HCT116 (cell line): ENCODE results near the gene PAQR3. TPM values are rescaled to one million over a fixed set of nuclear protein-coding genes. Genes with fewer than 3 reads are reported as not detected.

Experiments
- ATAC-seq: fragments of 200-7000 bp; cut with Tn5 transposase; 2 replicates; pipeline ENCODE4 v1.9.1; 2020; ENCODE audit warnings: mild to moderate bottlenecking, moderate library complexity
- BruUV-seq: library from RNA; stranded (reverse); fragments of 400-500 nt; replicated peaks from 2 replicates; lab custom pipeline; 2021; lab: Mats Ljungman, UMichigan
- CTCF ChIA-PET: fragments of 300-600 bp; sonication (Branson Sonifier 250); formaldehyde crosslinking; loops from one replicate; lab custom pipeline; 2021; ENCODE audit warnings: antibody characterized with exemption; lab: Charles Lee
- POLR2A ChIA-PET: fragments of 300-600, 350-600 bp; sonication (Branson Sonifier 250); formaldehyde crosslinking; loops from one replicate; lab custom pipeline; 2021; ENCODE audit warnings: antibody characterized with exemption; lab: Charles Lee
- RAD21 ChIA-PET, 2 experiments: fragments of 300-600 bp; sonication (Branson Sonifier 250); formaldehyde crosslinking; loops; one replicate each; lab custom pipeline; 2023; ENCODE audit warnings: low total read pairs in 2 of 2; ENCODE audit not compliant: uncharacterized antibody in 2 of 2, unreplicated experiment in 2 of 2, low non-redundant PET in 1 of 2; lab: Charles Lee
- DNase-seq: peaks from one replicate; pipeline ENCODE4 v3.0.0-alpha.2; 2010; ENCODE audit warnings: low read depth, low spot score
- H2AFZ ChIP-seq: fragments of 200-600 bp; shearing (Covaris generic), sonication (generic); 2 replicates; pipeline ENCODE4 v1.6.1; 2017; ENCODE audit warnings: low read depth, mixed run types, mixed read lengths, antibody characterized with exemption, low read length; ENCODE audit not compliant: poor library complexity, severe bottlenecking
- H3K27ac ChIP-seq: 2 replicates; pipeline ENCODE4 v1.5.1; 2012; ENCODE audit warnings: low read depth, low read length
- H3K27me3 ChIP-seq: fragments of 200-600 bp; sonication (generic); 2 replicates; pipeline ENCODE4 v1.6.1; 2016; ENCODE audit warnings: mixed run types, low read length, mixed read lengths; ENCODE audit not compliant: insufficient read depth
- H3K36me3 ChIP-seq, 2 experiments: fragments of 200-500 bp in 1 of 2; fragments of 200-600 bp in 1 of 2; sonication (Bioruptor generic) in 1 of 2; sonication (generic) in 1 of 2; 2 replicates each; pipeline versions ENCODE4 v1.5.1 to v1.6.1; 2014 to 2016; ENCODE audit warnings: low read length in 2 of 2, inconsistent platforms in 1 of 2, mixed read lengths in 1 of 2, mixed run types in 1 of 2; ENCODE audit not compliant: insufficient read depth in 2 of 2, control insufficient read depth in 1 of 2
- H3K4me1 ChIP-seq, 2 experiments: fragments of 200-600 bp in 1 of 2; sonication (generic) in 1 of 2; 2 replicates each; pipeline versions ENCODE4 v1.5.1 to v1.6.1; 2012 to 2017; ENCODE audit warnings: low read length in 2 of 2, inconsistent platforms in 1 of 2, mild to moderate bottlenecking in 1 of 2, mixed read lengths in 1 of 2, mixed run types in 1 of 2, moderate library complexity in 1 of 2; ENCODE audit not compliant: insufficient read depth in 2 of 2, control insufficient read depth in 1 of 2
- H3K4me2 ChIP-seq: fragments of 200-600 bp; sonication (generic); 2 replicates; pipeline ENCODE4 v1.6.1; 2017; ENCODE audit warnings: mixed run types, low read length, mixed read lengths
- H3K4me3 ChIP-seq, 2 experiments: fragments of 200-600 bp in 1 of 2; sonication (generic) in 1 of 2; replicated peaks in 1 of 2; 2 replicates each; pipeline ENCODE4 v1.5.1; 2011 to 2016; ENCODE audit warnings: low read length in 2 of 2, control low read depth in 1 of 2, low read depth in 1 of 2, mild to moderate bottlenecking in 1 of 2, mixed read lengths in 1 of 2, mixed run types in 1 of 2
- H3K79me2 ChIP-seq: fragments of 200-600 bp; sonication (generic); 2 replicates; pipeline ENCODE4 v1.6.1; 2017; ENCODE audit warnings: mild to moderate bottlenecking, mixed run types, low read length, moderate library complexity, mixed read lengths; ENCODE audit not compliant: insufficient read depth
- H3K9ac ChIP-seq: fragments of 200-600 bp; sonication (generic); 2 replicates; pipeline ENCODE4 v1.6.1; 2016; ENCODE audit warnings: low read length, mixed read lengths
- H3K9me2 ChIP-seq: fragments of 200-600 bp; sonication (generic), shearing (Covaris generic); 2 replicates; pipeline ENCODE4 v1.6.1; 2017; ENCODE audit warnings: mixed run types, mild to moderate bottlenecking, moderate library complexity; ENCODE audit not compliant: insufficient read depth
- H3K9me3 ChIP-seq, 2 experiments: fragments of 200-500 bp in 1 of 2; fragments of 200-600 bp in 1 of 2; sonication (Bioruptor generic) in 1 of 2; sonication (generic) in 1 of 2; 2 replicates each; pipeline ENCODE4 v1.6.1; 2014 to 2017; ENCODE audit warnings: low read length in 2 of 2, mixed read lengths in 2 of 2, inconsistent platforms in 1 of 2, low read depth in 1 of 2, mild to moderate bottlenecking in 1 of 2, mixed run types in 1 of 2, moderate library complexity in 1 of 2; ENCODE audit not compliant: control insufficient read depth in 1 of 2, insufficient read depth in 1 of 2
- H4K20me1 ChIP-seq: fragments of 200-600 bp; sonication (generic), shearing (Covaris generic); 2 replicates; pipeline ENCODE4 v1.6.1; 2017; ENCODE audit warnings: mixed run types, mild to moderate bottlenecking, moderate library complexity; ENCODE audit not compliant: insufficient read depth
- CBX3 ChIP-seq: IDR thresholded peaks from 2 replicates; pipeline ENCODE4 v1.6.1; 2012; ENCODE audit warnings: low read depth
- EZH2phosphoT487 ChIP-seq: fragments of 200-600 bp; IDR thresholded peaks from 2 replicates; pipeline ENCODE4 v1.6.1; 2018; ENCODE audit warnings: antibody characterized with exemption, borderline replicate concordance
- JUND ChIP-seq: IDR thresholded peaks from 2 replicates; pipeline ENCODE4 v1.6.1; 2012
- SRF ChIP-seq: IDR thresholded peaks from 2 replicates; pipeline ENCODE4 v1.6.1; 2012; ENCODE audit warnings: low read depth
- YY1 ChIP-seq: IDR thresholded peaks from 2 replicates; pipeline ENCODE4 v1.6.1; 2011; ENCODE audit warnings: low read length, low read depth, moderate library complexity, mild to moderate bottlenecking; ENCODE audit not compliant: insufficient replicate concordance; ENCODE audit errors: extremely low read depth
- ZNF274 ChIP-seq: fragments of 200-500 bp; sonication (Bioruptor generic); IDR thresholded peaks from 2 replicates; pipeline ENCODE4 v1.6.1; 2014; ENCODE audit warnings: mild to moderate bottlenecking, low read depth, low read length, inconsistent platforms
- intact Hi-C: fragments of 100-400 bp; cut with micrococcal nuclease; formaldehyde crosslinking; loops from 2 replicates; pipeline ENCODE4 v1.10.0; 2022
- total RNA-seq: library from RNA; stranded (reverse); gene quantifications from one replicate; pipeline ENCODE4 v1.2.1, GENCODE V29; 2021; ENCODE audit not compliant: unreplicated experiment
- TF ChIP-seq, protein P1 (sequence below), 3 experiments: fragments of 200-600 bp in 1 of 3; sonication (generic) in 1 of 3; IDR thresholded peaks in 2 of 3; conservative IDR thresholded peaks in 1 of 3; 2 replicates each; pipeline ENCODE4 v1.5.1; 2012 to 2017; ENCODE audit warnings: low read depth in 2 of 3, low read length in 2 of 3, antibody characterized with exemption in 1 of 3, borderline replicate concordance in 1 of 3, control low read depth in 1 of 3, mild to moderate bottlenecking in 1 of 3, mixed read lengths in 1 of 3, mixed run types in 1 of 3, moderate library complexity in 1 of 3; ENCODE audit not compliant: insufficient read depth in 1 of 3
- TF ChIP-seq, protein P2 (sequence below): IDR thresholded peaks from 2 replicates; pipeline ENCODE4 v1.6.1; 2012
- TF ChIP-seq, protein P3 (sequence below): IDR thresholded peaks from 2 replicates; pipeline ENCODE4 v1.6.1; 2012

Gene PAQR3
- total RNA-seq, 1 experiment from 2014 or later: 32.3 TPM

DNA sequence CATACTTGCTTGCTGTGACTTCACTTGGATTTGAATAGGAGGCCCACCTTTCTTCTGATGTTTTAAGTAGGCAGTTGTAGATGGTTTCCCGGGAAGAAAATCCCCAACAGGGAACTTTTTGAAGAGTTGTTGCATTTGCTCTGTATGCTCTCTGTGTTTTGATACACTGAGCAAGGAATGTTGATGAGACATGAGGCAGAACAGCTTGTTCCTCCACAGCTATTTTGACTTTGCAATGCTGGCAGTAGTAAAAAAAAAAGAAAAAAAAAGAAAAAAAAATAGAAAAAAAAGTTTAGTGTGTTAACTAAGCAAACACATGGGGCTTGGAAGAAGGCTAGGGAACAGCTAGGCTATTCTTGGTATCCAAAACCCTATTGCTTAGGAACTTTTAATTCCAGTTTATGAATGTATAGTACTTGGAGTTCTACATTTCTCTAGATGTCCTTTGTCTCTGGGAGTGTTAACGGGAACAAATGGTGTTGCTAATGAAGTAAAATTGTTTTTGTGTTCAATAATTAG is 23.4 kb upstream of the PAQR3 start:
- TF ChIP-seq, protein P1, sequence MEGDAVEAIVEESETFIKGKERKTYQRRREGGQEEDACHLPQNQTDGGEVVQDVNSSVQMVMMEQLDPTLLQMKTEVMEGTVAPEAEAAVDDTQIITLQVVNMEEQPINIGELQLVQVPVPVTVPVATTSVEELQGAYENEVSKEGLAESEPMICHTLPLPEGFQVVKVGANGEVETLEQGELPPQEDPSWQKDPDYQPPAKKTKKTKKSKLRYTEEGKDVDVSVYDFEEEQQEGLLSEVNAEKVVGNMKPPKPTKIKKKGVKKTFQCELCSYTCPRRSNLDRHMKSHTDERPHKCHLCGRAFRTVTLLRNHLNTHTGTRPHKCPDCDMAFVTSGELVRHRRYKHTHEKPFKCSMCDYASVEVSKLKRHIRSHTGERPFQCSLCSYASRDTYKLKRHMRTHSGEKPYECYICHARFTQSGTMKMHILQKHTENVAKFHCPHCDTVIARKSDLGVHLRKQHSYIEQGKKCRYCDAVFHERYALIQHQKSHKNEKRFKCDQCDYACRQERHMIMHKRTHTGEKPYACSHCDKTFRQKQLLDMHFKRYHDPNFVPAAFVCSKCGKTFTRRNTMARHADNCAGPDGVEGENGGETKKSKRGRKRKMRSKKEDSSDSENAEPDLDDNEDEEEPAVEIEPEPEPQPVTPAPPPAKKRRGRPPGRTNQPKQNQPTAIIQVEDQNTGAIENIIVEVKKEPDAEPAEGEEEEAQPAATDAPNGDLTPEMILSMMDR (IDR thresholded peaks at IDR 0.05 in 2 of 3, conservative IDR thresholded peaks at IDR 0.05 in 1 of 3; ENCODE audit: borderline replicate concordance in 1 of 3, insufficient read depth in 1 of 3, low read depth in 2 of 3, low read length in 2 of 3): no peak
- TF ChIP-seq YY1: no peak
- TF ChIP-seq JUND: no peak
- no peak for TF ChIP-seq EZH2phosphoT487
- TF ChIP-seq, protein P2, sequence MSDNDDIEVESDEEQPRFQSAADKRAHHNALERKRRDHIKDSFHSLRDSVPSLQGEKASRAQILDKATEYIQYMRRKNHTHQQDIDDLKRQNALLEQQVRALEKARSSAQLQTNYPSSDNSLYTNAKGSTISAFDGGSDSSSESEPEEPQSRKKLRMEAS: no peak
- TF ChIP-seq SRF: no peak
- TF ChIP-seq, protein P3, sequence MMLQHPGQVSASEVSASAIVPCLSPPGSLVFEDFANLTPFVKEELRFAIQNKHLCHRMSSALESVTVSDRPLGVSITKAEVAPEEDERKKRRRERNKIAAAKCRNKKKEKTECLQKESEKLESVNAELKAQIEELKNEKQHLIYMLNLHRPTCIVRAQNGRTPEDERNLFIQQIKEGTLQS: no peak
- no peak for TF ChIP-seq CBX3
- no peak for TF ChIP-seq ZNF274
- no peak for ATAC-seq
- no peaks in the 10 kb centered on the region for H3K79me2 ChIP-seq
- no peak overlapping the region for H3K4me3 ChIP-seq
- no peak overlapping the region for H2AFZ ChIP-seq
- no peak overlapping the region for H3K27ac ChIP-seq
- H3K9ac ChIP-seq: no peak overlapping the region
- H3K9me2 ChIP-seq: no peaks in the 10 kb centered on the region
- no peaks in the 10 kb centered on the region for H3K9me3 ChIP-seq
- DNase-seq: no peak
- no peaks in the 10 kb centered on the region for H3K27me3 ChIP-seq
- no peaks in the 10 kb centered on the region for H3K4me1 ChIP-seq
- RAD21 ChIA-PET: interaction anchor here in 1 of 2 experiments (0.7 kb wide), 1 partner anchor 1253 kb away, joined by 3 read pairs; no protein-coding TSS in a partner anchor
- no TSS peak for BruUV-seq
- H4K20me1 ChIP-seq: no peaks in the 10 kb centered on the region
- no peak overlapping the region for H3K4me2 ChIP-seq
- intact Hi-C loops: no loop called here
- no peaks in the 10 kb centered on the region for H3K36me3 ChIP-seq
- CTCF ChIA-PET: no interaction called here
- POLR2A ChIA-PET: no interaction called here
